HEK293 (cell line): ENCODE measurements around the gene NEURL1.

ENCODE experiments used
- GFI1B ChIP-seq: fragments of 450-650 bp; formaldehyde crosslinking; IDR thresholded peaks from 2 replicates; pipeline ENCODE4 v1.5.1; 2016; ENCODE audit warnings: missing biosample characterization, missing genetic modification characterization
- KLF9 ChIP-seq: fragments of 450-650 bp; formaldehyde crosslinking; IDR thresholded peaks from 2 replicates; pipeline ENCODE4 v1.5.1; 2016; ENCODE audit warnings: missing biosample characterization, missing genetic modification characterization, low read depth
- MZF1 ChIP-seq: fragments of 450-650 bp; formaldehyde crosslinking; IDR thresholded peaks from 2 replicates; pipeline ENCODE4 v1.5.1; 2017; ENCODE audit warnings: missing biosample characterization, missing genetic modification characterization, borderline replicate concordance
- RBAK ChIP-seq: fragments of 450-650 bp; formaldehyde crosslinking; IDR thresholded peaks from 2 replicates; pipeline ENCODE4 v1.5.1; 2016; ENCODE audit warnings: missing biosample characterization, missing genetic modification characterization
- ZIC2 ChIP-seq: fragments of 450-650 bp; formaldehyde crosslinking; IDR thresholded peaks from 2 replicates; pipeline ENCODE4 v1.5.1; 2016; ENCODE audit warnings: missing biosample characterization, missing genetic modification characterization
- ZNF138 ChIP-seq: fragments of 450-650 bp; formaldehyde crosslinking; IDR thresholded peaks from 2 replicates; pipeline ENCODE4 v1.5.1; 2016; ENCODE audit warnings: missing biosample characterization, missing genetic modification characterization, borderline replicate concordance
- ZNF175 ChIP-seq: fragments of 450-650 bp; formaldehyde crosslinking; IDR thresholded peaks from 2 replicates; pipeline ENCODE4 v1.5.1; 2016; ENCODE audit warnings: missing biosample characterization, missing genetic modification characterization
- ZNF214 ChIP-seq: fragments of 450-650 bp; formaldehyde crosslinking; IDR thresholded peaks from 2 replicates; pipeline ENCODE4 v1.5.1; 2017; ENCODE audit warnings: missing biosample characterization, mild to moderate bottlenecking, missing genetic modification characterization, borderline replicate concordance
- ZNF223 ChIP-seq: fragments of 450-650 bp; formaldehyde crosslinking; IDR thresholded peaks from 2 replicates; pipeline ENCODE4 v1.5.1; 2016; ENCODE audit warnings: missing biosample characterization, missing genetic modification characterization
- ZNF473 ChIP-seq: fragments of 450-650 bp; formaldehyde crosslinking; IDR thresholded peaks from 2 replicates; pipeline ENCODE4 v1.5.1; 2017; ENCODE audit warnings: missing biosample characterization, missing genetic modification characterization
- ZNF544 ChIP-seq: fragments of 450-650 bp; formaldehyde crosslinking; IDR thresholded peaks from 2 replicates; pipeline ENCODE4 v1.5.0; 2017; ENCODE audit warnings: missing biosample characterization, missing genetic modification characterization
- ZNF629 ChIP-seq: fragments of 450-650 bp; formaldehyde crosslinking; IDR thresholded peaks from 2 replicates; pipeline ENCODE4 v1.5.1; 2017; ENCODE audit warnings: missing biosample characterization, missing genetic modification characterization
- ZSCAN30 ChIP-seq: fragments of 450-650 bp; IDR thresholded peaks from 2 replicates; pipeline ENCODE4 v1.5.1; 2018; ENCODE audit warnings: missing biosample characterization, mild to moderate bottlenecking, missing genetic modification characterization, moderate library complexity
- TF ChIP-seq, protein P1 (sequence below): fragments of 450-650 bp; formaldehyde crosslinking; IDR thresholded peaks from 2 replicates; pipeline ENCODE4 v1.5.0; 2017; ENCODE audit warnings: missing biosample characterization, missing genetic modification characterization, borderline replicate concordance
- TF ChIP-seq, protein P2 (sequence below): fragments of 450-650 bp; formaldehyde crosslinking; conservative IDR thresholded peaks from 2 replicates; pipeline ENCODE4 v1.5.1; 2016; ENCODE audit warnings: low read depth, missing biosample characterization, missing genetic modification characterization
- TF ChIP-seq, protein P3 (sequence below): fragments of 450-650 bp; formaldehyde crosslinking; IDR thresholded peaks from 2 replicates; pipeline ENCODE4 v1.5.1; 2016; ENCODE audit warnings: missing biosample characterization, missing genetic modification characterization
- TF ChIP-seq, protein P4 (sequence below): fragments of 450-650 bp; formaldehyde crosslinking; IDR thresholded peaks from 2 replicates; pipeline ENCODE4 v1.5.1; 2016; ENCODE audit warnings: missing biosample characterization, missing genetic modification characterization
- TF ChIP-seq, protein P5 (sequence below): IDR thresholded peaks from 2 replicates; pipeline ENCODE4 v1.6.1; 2011; ENCODE audit warnings: mild to moderate bottlenecking, low read depth, low read length, borderline replicate concordance
- TF ChIP-seq, protein P6 (sequence below): fragments of 450-650 bp; IDR thresholded peaks from 2 replicates; pipeline ENCODE4 v1.5.1; 2018; ENCODE audit warnings: missing biosample characterization, mild to moderate bottlenecking, missing genetic modification characterization
- TF ChIP-seq, protein P7 (sequence below): fragments of 450-650 bp; formaldehyde crosslinking; IDR thresholded peaks from 2 replicates; pipeline ENCODE4 v1.5.1; 2016; ENCODE audit warnings: missing biosample characterization, missing genetic modification characterization
- TF ChIP-seq, protein P8 (sequence below): fragments of 450-650 bp; formaldehyde crosslinking; IDR thresholded peaks from 2 replicates; pipeline ENCODE4 v1.5.1; 2016; ENCODE audit warnings: missing biosample characterization, missing genetic modification characterization
- TF ChIP-seq, protein P9 (sequence below): sonication (generic); formaldehyde crosslinking; IDR thresholded peaks from 2 replicates; pipeline ENCODE4 v1.8.1; 2022; ENCODE audit warnings: mild to moderate bottlenecking, moderate library complexity, missing genetic modification reagents

Gene NEURL1

DNA sequence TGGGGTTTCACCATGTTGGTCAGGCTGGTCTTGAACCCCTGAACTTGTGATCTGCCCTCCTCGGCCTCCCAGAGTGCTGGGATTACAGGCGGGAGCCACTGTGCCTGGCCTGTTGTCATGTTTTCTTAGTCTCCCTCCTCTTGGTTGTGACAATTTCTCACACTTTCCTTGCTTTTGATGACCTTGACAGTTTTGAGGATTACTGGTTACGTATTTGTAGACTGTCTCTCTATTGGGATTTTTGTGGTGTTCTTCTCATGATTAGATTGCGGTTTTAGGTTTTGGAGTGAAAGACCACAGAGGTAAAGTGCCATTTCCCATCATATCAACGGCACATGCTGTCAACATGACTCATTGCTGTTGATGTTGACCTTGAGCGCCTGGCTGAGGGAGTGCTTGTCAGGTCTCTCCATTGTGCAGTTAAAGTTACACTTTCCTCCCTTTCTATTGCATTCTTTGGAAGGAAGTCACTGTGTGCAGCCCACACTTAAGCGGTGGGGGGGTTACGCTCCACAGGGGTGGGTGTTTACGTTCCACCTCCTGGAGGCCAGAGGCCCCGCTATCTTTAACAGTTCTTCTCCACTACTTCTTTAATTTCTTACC lies 10.8 kb downstream of the NEURL1 start (continued):
- TF ChIP-seq, protein P1, sequence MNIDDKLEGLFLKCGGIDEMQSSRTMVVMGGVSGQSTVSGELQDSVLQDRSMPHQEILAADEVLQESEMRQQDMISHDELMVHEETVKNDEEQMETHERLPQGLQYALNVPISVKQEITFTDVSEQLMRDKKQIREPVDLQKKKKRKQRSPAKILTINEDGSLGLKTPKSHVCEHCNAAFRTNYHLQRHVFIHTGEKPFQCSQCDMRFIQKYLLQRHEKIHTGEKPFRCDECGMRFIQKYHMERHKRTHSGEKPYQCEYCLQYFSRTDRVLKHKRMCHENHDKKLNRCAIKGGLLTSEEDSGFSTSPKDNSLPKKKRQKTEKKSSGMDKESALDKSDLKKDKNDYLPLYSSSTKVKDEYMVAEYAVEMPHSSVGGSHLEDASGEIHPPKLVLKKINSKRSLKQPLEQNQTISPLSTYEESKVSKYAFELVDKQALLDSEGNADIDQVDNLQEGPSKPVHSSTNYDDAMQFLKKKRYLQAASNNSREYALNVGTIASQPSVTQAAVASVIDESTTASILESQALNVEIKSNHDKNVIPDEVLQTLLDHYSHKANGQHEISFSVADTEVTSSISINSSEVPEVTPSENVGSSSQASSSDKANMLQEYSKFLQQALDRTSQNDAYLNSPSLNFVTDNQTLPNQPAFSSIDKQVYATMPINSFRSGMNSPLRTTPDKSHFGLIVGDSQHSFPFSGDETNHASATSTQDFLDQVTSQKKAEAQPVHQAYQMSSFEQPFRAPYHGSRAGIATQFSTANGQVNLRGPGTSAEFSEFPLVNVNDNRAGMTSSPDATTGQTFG (tag by site-specific recombination): no peak
- TF ChIP-seq ZSCAN30 (tag by site-specific recombination) (0 out of 2 replicates have a peak, but pooled peaks have one; percentile 12), GFI1B (tag by site-specific recombination) (no peak), ZNF223 (tag by site-specific recombination) (no peak), ZNF629 (tag by site-specific recombination) (peak; percentile 84), ZNF175 (tag by site-specific recombination) (no peak), ZNF473 (tag by site-specific recombination) (no peak), KLF9 (no peak), RBAK (peak; percentile 90), ZIC2 (tag by site-specific recombination) (peak; percentile 99), ZNF214 (no peak), ZNF138 (tag by site-specific recombination) (no peak), MZF1 (no peak), ZNF544 (no peak)
- TF ChIP-seq, protein P2, sequence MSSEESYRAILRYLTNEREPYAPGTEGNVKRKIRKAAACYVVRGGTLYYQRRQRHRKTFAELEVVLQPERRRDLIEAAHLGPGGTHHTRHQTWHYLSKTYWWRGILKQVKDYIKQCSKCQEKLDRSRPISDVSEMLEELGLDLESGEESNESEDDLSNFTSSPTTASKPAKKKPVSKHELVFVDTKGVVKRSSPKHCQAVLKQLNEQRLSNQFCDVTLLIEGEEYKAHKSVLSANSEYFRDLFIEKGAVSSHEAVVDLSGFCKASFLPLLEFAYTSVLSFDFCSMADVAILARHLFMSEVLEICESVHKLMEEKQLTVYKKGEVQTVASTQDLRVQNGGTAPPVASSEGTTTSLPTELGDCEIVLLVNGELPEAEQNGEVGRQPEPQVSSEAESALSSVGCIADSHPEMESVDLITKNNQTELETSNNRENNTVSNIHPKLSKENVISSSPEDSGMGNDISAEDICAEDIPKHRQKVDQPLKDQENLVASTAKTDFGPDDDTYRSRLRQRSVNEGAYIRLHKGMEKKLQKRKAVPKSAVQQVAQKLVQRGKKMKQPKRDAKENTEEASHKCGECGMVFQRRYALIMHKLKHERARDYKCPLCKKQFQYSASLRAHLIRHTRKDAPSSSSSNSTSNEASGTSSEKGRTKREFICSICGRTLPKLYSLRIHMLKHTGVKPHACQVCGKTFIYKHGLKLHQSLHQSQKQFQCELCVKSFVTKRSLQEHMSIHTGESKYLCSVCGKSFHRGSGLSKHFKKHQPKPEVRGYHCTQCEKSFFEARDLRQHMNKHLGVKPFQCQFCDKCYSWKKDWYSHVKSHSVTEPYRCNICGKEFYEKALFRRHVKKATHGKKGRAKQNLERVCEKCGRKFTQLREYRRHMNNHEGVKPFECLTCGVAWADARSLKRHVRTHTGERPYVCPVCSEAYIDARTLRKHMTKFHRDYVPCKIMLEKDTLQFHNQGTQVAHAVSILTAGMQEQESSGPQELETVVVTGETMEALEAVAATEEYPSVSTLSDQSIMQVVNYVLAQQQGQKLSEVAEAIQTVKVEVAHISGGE (tag by site-specific recombination): no peak
- TF ChIP-seq, protein P3, sequence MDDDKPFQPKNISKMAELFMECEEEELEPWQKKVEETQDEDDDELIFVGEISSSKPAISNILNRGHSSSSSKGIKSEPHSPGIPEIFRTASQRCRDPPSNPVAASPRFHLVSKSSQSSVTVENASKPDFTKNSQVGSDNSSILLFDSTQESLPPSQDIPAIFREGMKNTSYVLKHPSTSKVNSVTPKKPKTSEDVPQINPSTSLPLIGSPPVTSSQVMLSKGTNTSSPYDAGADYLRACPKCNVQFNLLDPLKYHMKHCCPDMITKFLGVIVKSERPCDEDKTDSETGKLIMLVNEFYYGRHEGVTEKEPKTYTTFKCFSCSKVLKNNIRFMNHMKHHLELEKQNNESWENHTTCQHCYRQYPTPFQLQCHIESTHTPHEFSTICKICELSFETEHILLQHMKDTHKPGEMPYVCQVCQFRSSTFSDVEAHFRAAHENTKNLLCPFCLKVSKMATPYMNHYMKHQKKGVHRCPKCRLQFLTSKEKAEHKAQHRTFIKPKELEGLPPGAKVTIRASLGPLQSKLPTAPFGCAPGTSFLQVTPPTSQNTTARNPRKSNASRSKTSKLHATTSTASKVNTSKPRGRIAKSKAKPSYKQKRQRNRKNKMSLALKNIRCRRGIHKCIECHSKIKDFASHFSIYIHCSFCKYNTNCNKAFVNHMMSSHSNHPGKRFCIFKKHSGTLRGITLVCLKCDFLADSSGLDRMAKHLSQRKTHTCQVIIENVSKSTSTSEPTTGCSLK (tag by site-specific recombination): no peak
- TF ChIP-seq, protein P4, sequence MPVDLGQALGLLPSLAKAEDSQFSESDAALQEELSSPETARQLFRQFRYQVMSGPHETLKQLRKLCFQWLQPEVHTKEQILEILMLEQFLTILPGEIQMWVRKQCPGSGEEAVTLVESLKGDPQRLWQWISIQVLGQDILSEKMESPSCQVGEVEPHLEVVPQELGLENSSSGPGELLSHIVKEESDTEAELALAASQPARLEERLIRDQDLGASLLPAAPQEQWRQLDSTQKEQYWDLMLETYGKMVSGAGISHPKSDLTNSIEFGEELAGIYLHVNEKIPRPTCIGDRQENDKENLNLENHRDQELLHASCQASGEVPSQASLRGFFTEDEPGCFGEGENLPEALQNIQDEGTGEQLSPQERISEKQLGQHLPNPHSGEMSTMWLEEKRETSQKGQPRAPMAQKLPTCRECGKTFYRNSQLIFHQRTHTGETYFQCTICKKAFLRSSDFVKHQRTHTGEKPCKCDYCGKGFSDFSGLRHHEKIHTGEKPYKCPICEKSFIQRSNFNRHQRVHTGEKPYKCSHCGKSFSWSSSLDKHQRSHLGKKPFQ (tag by site-specific recombination): peak; percentile 19; the same call in 1 of the 2 replicates
- TF ChIP-seq, protein P5, sequence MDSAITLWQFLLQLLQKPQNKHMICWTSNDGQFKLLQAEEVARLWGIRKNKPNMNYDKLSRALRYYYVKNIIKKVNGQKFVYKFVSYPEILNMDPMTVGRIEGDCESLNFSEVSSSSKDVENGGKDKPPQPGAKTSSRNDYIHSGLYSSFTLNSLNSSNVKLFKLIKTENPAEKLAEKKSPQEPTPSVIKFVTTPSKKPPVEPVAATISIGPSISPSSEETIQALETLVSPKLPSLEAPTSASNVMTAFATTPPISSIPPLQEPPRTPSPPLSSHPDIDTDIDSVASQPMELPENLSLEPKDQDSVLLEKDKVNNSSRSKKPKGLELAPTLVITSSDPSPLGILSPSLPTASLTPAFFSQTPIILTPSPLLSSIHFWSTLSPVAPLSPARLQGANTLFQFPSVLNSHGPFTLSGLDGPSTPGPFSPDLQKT: no peak
- TF ChIP-seq, protein P6, sequence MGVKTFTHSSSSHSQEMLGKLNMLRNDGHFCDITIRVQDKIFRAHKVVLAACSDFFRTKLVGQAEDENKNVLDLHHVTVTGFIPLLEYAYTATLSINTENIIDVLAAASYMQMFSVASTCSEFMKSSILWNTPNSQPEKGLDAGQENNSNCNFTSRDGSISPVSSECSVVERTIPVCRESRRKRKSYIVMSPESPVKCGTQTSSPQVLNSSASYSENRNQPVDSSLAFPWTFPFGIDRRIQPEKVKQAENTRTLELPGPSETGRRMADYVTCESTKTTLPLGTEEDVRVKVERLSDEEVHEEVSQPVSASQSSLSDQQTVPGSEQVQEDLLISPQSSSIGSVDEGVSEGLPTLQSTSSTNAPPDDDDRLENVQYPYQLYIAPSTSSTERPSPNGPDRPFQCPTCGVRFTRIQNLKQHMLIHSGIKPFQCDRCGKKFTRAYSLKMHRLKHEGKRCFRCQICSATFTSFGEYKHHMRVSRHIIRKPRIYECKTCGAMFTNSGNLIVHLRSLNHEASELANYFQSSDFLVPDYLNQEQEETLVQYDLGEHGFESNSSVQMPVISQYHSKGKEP (tag by site-specific recombination): no peak; the same call in 1 of the 2 replicates
- TF ChIP-seq, protein P7, sequence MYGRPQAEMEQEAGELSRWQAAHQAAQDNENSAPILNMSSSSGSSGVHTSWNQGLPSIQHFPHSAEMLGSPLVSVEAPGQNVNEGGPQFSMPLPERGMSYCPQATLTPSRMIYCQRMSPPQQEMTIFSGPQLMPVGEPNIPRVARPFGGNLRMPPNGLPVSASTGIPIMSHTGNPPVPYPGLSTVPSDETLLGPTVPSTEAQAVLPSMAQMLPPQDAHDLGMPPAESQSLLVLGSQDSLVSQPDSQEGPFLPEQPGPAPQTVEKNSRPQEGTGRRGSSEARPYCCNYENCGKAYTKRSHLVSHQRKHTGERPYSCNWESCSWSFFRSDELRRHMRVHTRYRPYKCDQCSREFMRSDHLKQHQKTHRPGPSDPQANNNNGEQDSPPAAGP (tag by site-specific recombination): peak; percentile 95
- TF ChIP-seq, protein P8, sequence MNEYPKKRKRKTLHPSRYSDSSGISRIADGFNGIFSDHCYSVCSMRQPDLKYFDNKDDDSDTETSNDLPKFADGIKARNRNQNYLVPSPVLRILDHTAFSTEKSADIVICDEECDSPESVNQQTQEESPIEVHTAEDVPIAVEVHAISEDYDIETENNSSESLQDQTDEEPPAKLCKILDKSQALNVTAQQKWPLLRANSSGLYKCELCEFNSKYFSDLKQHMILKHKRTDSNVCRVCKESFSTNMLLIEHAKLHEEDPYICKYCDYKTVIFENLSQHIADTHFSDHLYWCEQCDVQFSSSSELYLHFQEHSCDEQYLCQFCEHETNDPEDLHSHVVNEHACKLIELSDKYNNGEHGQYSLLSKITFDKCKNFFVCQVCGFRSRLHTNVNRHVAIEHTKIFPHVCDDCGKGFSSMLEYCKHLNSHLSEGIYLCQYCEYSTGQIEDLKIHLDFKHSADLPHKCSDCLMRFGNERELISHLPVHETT (tag by site-specific recombination): peak; percentile 79
- TF ChIP-seq, protein P9, sequence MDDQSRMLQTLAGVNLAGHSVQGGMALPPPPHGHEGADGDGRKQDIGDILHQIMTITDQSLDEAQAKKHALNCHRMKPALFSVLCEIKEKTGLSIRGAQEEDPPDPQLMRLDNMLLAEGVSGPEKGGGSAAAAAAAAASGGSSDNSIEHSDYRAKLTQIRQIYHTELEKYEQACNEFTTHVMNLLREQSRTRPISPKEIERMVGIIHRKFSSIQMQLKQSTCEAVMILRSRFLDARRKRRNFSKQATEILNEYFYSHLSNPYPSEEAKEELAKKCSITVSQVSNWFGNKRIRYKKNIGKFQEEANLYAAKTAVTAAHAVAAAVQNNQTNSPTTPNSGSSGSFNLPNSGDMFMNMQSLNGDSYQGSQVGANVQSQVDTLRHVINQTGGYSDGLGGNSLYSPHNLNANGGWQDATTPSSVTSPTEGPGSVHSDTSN (CRISPR knock-in tag): no peak
